D721Med (cell line): Measurements from ENCODE around the gene AGA.

Experiments
- DNase-seq: peaks from one replicate; pipeline ENCODE4 v3.0.0; 2011; ENCODE audit warnings: low spot score; ENCODE audit not compliant: insufficient read length
- FAIRE-seq: peaks from 2 replicates; lab custom pipeline; 2011; peaks lifted over from hg19 to GRCh38; lab: Jason Lieb, UNC
- TF ChIP-seq, protein P1 (sequence below): IDR thresholded peaks from 2 replicates; pipeline ENCODE4 v1.5.1; 2012; ENCODE audit warnings: mild to moderate bottlenecking, control low read depth; ENCODE audit not compliant: insufficient read depth; ENCODE audit errors: missing control alignments

AGA gene

DNA sequence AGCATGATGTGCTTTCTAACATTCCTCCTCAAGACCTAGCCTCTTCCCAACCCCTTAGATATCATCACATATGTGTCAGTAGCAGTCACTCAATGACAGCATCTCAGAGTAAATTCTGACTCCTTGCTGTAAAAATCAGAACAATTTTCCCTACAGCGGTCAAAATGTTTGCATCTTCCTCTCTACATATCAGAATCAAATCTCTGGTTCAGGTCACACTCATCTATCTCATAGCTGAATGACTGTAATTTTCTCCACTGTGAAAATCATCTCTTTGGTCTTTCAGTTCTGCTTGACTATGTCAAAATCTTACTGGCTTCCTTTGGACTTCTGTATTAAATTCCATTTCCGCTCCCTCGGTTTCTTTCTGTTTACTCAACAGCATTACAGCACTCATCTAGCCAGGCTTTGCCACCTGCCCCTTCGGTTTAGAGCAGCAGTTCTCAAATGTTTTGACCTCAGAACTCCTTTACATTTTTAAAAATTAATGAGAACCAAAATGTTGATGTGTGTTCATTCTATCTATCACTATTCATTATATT is 57.3 kb downstream of the AGA start:
- TF ChIP-seq, protein P1, sequence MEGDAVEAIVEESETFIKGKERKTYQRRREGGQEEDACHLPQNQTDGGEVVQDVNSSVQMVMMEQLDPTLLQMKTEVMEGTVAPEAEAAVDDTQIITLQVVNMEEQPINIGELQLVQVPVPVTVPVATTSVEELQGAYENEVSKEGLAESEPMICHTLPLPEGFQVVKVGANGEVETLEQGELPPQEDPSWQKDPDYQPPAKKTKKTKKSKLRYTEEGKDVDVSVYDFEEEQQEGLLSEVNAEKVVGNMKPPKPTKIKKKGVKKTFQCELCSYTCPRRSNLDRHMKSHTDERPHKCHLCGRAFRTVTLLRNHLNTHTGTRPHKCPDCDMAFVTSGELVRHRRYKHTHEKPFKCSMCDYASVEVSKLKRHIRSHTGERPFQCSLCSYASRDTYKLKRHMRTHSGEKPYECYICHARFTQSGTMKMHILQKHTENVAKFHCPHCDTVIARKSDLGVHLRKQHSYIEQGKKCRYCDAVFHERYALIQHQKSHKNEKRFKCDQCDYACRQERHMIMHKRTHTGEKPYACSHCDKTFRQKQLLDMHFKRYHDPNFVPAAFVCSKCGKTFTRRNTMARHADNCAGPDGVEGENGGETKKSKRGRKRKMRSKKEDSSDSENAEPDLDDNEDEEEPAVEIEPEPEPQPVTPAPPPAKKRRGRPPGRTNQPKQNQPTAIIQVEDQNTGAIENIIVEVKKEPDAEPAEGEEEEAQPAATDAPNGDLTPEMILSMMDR = no peak
- no peak for DNase-seq
- FAIRE-seq = peak; percentile 32

DNA sequence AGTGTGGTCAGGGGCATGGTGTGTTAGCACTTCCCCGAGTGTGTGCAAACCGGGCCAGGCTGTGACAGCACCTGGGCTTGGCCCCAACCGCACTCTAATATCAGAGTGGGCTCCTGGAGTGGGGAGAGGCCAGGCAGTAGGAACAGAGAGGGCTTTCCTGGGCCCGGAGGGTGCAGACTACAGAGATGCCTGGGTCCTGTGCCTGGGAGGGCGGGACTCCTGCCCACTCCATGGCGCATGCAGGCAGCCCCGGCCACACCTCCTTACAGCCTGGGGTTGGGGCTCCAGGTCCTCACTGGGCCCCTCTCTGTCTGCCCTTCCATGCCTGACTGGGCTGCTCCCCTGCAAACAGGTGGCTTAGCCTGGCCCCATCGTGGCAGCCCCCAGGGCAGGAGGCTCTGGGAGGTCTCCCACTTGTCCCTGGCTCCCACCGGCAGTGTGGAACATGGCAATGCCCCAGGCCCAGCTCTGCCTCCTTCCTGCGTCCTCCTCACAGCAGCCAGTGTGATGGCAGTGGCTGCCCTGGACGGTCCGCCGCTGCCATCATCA is 60.4 kb downstream of the AGA start:
- FAIRE-seq = no peak
- TF ChIP-seq, protein P1 = no peak
- no peak for DNase-seq
